NCI-H1092 treated with DMSO at 0.1 percent for 48 hours (cell line): ENCODE results near the gene JAZF1.
"Not testable (repeated sequence)": the region's sequence is repeated elsewhere in the genome, so short reads cannot be mapped to it uniquely, and the experiment has no call there.

Experiments used
- DNase-seq: peaks from one replicate; lab custom pipeline; 2025; lab: John Stamatoyannopoulos, UW

The JAZF1 gene

GRCh38 chr7:28042721-28043120 is 137.9 kb downstream of the JAZF1 start:
- DNase-seq = no peak

GRCh38 chr7:28041508-28042314 is 138.9 kb downstream of the JAZF1 start:
- DNase-seq = no peak

GRCh38 chr7:28038175-28038797 is 142.3 kb downstream of the JAZF1 start:
- DNase-seq = no peak

- DNase-seq = no peak
These were observed 143.2 kb downstream of the JAZF1 start for GRCh38 chr7:28037220-28038010.

GRCh38 chr7:28036696-28037095 is 143.9 kb downstream of the JAZF1 start:
- DNase-seq = no peak

GRCh38 chr7:28033386-28033785 is 147.2 kb downstream of the JAZF1 start:
- no peak for DNase-seq

GRCh38 chr7:28032738-28033380 is 147.7 kb downstream of the JAZF1 start:
- no peak for DNase-seq

GRCh38 chr7:28029051-28029450 is 151.5 kb downstream of the JAZF1 start:
- no peak for DNase-seq

GRCh38 chr7:28028471-28028870 is 152.1 kb downstream of the JAZF1 start:
- no peak for DNase-seq

- DNase-seq = peak; percentile 45
These were observed 154.4 kb downstream of the JAZF1 start for GRCh38 chr7:28026237-28026636.

GRCh38 chr7:28024786-28025334 is 155.7 kb downstream of the JAZF1 start:
- no peak for DNase-seq

- peak; percentile 93 for DNase-seq
These were observed 160.2 kb downstream of the JAZF1 start for GRCh38 chr7:28020302-28020940.

- DNase-seq = no peak
These were observed 161.6 kb downstream of the JAZF1 start for GRCh38 chr7:28018856-28019465.

GRCh38 chr7:28018446-28018845 is 162.1 kb downstream of the JAZF1 start:
- peak; percentile 16 for DNase-seq

- no peak for DNase-seq
These were observed 162.6 kb downstream of the JAZF1 start for GRCh38 chr7:28018020-28018419.

- DNase-seq = no peak
These were observed 163.2 kb downstream of the JAZF1 start for GRCh38 chr7:28017372-28017771.

- DNase-seq = no peak
These were observed 164.3 kb downstream of the JAZF1 start for GRCh38 chr7:28016297-28016696.

- DNase-seq = no peak
These were observed 165.4 kb downstream of the JAZF1 start for GRCh38 chr7:28015169-28015568.

- not testable (repeated sequence) for DNase-seq
These were observed 166.3 kb downstream of the JAZF1 start for GRCh38 chr7:28014340-28014739.

- DNase-seq = no peak
These were observed 167.2 kb downstream of the JAZF1 start for GRCh38 chr7:28013441-28013840.

- DNase-seq = no peak
These were observed 167.6 kb downstream of the JAZF1 start for GRCh38 chr7:28013019-28013418.
